Esophagus muscularis mucosa (tissue), 4 donors: ENCODE data around the gene ERN1. TPM values are rescaled to one million over a fixed set of nuclear protein-coding genes. Genes with fewer than 3 reads are reported as not detected.

Experiments
- DNase-seq: peaks from one replicate; pipeline ENCODE4 v3.0.0-alpha.2; 2017; ENCODE audit errors: extremely low spot score
- H3K27ac ChIP-seq, 4 donors: fragments of 200-600 bp; sonication (generic); replicated peaks in 1 of 4; 1 replicate in 3 of 4; 2 replicates in 1 of 4; pipeline ENCODE4 v1.5.1; 2016 to 2019; ENCODE audit warnings: mild to moderate bottlenecking in 1 of 4
- H3K27me3 ChIP-seq, 4 donors: fragments of 200-600 bp; sonication (generic); one replicate each; pipeline versions ENCODE4 v1.5.1 to v1.6.0; 2016 to 2019
- H3K36me3 ChIP-seq, 4 donors: fragments of 200-600 bp; sonication (generic); one replicate each; pipeline ENCODE4 v1.5.1; 2016 to 2019
- H3K4me1 ChIP-seq, 4 donors: fragments of 200-600 bp; sonication (generic); one replicate each; pipeline ENCODE4 v1.5.1; 2016 to 2019
- H3K4me3 ChIP-seq, 4 donors: fragments of 200-600 bp; sonication (generic); 1 replicate in 2 of 4; 2 replicates in 2 of 4; pipeline ENCODE4 v1.5.1; 2016 to 2019; ENCODE audit warnings: mild to moderate bottlenecking in 4 of 4, moderate library complexity in 1 of 4
- H3K9me3 ChIP-seq, 4 donors: fragments of 200-600 bp; sonication (generic); 1 replicate in 3 of 4; 2 replicates in 1 of 4; pipeline ENCODE4 v1.5.1; 2016 to 2019
- CTCF ChIP-seq, 3 experiments: fragments of 200-600 bp in 2 of 3; fragments of 450-650 bp in 1 of 3; sonication (generic) in 2 of 3; IDR thresholded peaks; one replicate each; pipeline ENCODE4 v1.5.1; 2017 to 2019; ENCODE audit warnings: antibody characterized with exemption in 3 of 3, mild to moderate bottlenecking in 2 of 3, moderate library complexity in 1 of 3
- EP300 ChIP-seq: sonication (generic); formaldehyde crosslinking; IDR thresholded peaks from one replicate; pipeline ENCODE4 v1.6.1; 2017; ENCODE audit warnings: antibody characterized with exemption
- POLR2A ChIP-seq: fragments of 450-650 bp; IDR thresholded peaks from one replicate; pipeline ENCODE4 v1.6.1; 2017; ENCODE audit warnings: antibody characterized with exemption, moderate library complexity, mild to moderate bottlenecking, low read depth
- POLR2AphosphoS5 ChIP-seq, 2 donors: sonication (generic); formaldehyde crosslinking; IDR thresholded peaks; one replicate each; pipeline ENCODE4 v1.6.1; 2017; ENCODE audit warnings: antibody characterized with exemption in 2 of 2
- WGBS: methylation state at CpG from one replicate; pipeline ENCODE4 v1.1.5; 2018; 5-methylcytosine and 5-hydroxymethylcytosine counted together
- intact Hi-C: fragments of 100-400 bp; cut with DNase I; formaldehyde crosslinking; loops from one replicate; pipeline ENCODE4 v1.15.1; 2023
- total RNA-seq, 4 donors: library from RNA; depleted of rRNA; stranded (reverse); fragments of >200 nt; gene quantifications; one replicate each; pipeline versions ENCODE4 v1.1.0 to v1.2.1, GENCODE V29; 2016

Gene ERN1
- total RNA-seq, 4 donors from 2014 or later: 6.2 to 11.2 (median 9.3) TPM

DNA sequence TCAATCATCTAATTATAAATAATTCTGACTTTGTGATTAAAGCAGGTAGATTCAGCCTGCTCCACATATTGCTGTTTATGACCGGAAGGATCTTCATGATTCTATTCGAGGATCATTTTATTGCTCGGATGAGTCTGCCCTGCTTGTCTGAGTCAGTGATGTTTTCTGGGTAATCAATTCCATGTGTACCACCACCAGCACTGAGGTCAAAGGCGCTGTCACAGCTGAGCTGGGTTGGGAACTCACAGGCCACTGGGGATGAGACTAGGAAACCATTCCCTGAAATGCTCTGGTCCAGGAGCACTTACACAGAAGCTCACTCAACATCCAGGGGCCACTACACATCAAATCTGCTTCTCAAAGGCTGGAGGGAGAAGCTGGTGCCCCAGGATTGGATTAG is 30.4 kb upstream of the ERN1 start:
- Histone ChIP-seq H3K36me3 (peaks cover 2 to 19% (median 7%) of the 10 kb centered on the region in 4 donors), H3K4me1 (peaks cover 17 to 37% (median 22%) of the 10 kb centered on the region in 4 donors), H3K4me3 (no peak overlapping the region), H3K27me3 (no peaks in the 10 kb centered on the region), H3K9me3 (no peaks in the 10 kb centered on the region), H3K27ac (no peak overlapping the region)
- 93% methylated on average over 3 of the region's 4 CpGs for WGBS
- no peak for TF ChIP-seq POLR2A
- no peak for TF ChIP-seq EP300
- TF ChIP-seq POLR2AphosphoS5 (IDR thresholded peaks at IDR 0.05): no peak
- no peak for TF ChIP-seq CTCF (IDR thresholded peaks at IDR 0.05)
- no peak for DNase-seq
- intact Hi-C loops: no loop called here

GRCh38 chr17:64158831-64159590 is 29.1 kb upstream of the ERN1 start:
- Histone ChIP-seq H3K36me3 (peaks cover 0 to 17% (median 9%) of the 10 kb centered on the region in 4 donors), H3K27ac (no peak overlapping the region), H3K27me3 (no peaks in the 10 kb centered on the region), H3K9me3 (no peaks in the 10 kb centered on the region), H3K4me1 (peaks cover 24 to 43% (median 31%) of the 10 kb centered on the region in 4 donors), H3K4me3 (no peak overlapping the region)
- WGBS: 82% methylated on average over 12 of the region's 12 CpGs
- TF ChIP-seq EP300 (no peak), CTCF (IDR thresholded peaks at IDR 0.05) (no peak), POLR2A (no peak), POLR2AphosphoS5 (IDR thresholded peaks at IDR 0.05) (no peak)
- intact Hi-C loops: no loop called here
- DNase-seq: no peak

- no peaks in the 10 kb centered on the region for H3K27me3 ChIP-seq
- no peak for DNase-seq
- WGBS: 74% methylated on average over 7 of the region's 7 CpGs
- H3K27ac ChIP-seq: no peak overlapping the region
- no peak overlapping the region for H3K4me3 ChIP-seq
- intact Hi-C loops: no loop called here
- peaks cover 24 to 49% (median 31%) of the 10 kb centered on the region in 4 donors for H3K4me1 ChIP-seq
- no peaks in the 10 kb centered on the region for H3K9me3 ChIP-seq
- TF ChIP-seq EP300: no peak
- no peak for TF ChIP-seq CTCF (IDR thresholded peaks at IDR 0.05)
- TF ChIP-seq POLR2AphosphoS5 (IDR thresholded peaks at IDR 0.05): no peak
- no peak for TF ChIP-seq POLR2A
- H3K36me3 ChIP-seq: peaks cover 0 to 22% (median 12%) of the 10 kb centered on the region in 4 donors
Measured at GRCh38 chr17:64158406-64158805, 28.5 kb upstream of the ERN1 start.

GRCh38 chr17:64157669-64158180 is 27.8 kb upstream of the ERN1 start:
- intact Hi-C loops: no loop called here
- no peak overlapping the region for H3K27ac ChIP-seq
- 100% methylated on average over 2 of the region's 2 CpGs for WGBS
- H3K9me3 ChIP-seq: no peaks in the 10 kb centered on the region
- DNase-seq: no peak
- H3K4me3 ChIP-seq: no peak overlapping the region
- H3K27me3 ChIP-seq: no peaks in the 10 kb centered on the region
- peaks cover 0 to 29% (median 14%) of the 10 kb centered on the region in 4 donors for H3K36me3 ChIP-seq
- H3K4me1 ChIP-seq: peaks cover 24 to 56% (median 31%) of the 10 kb centered on the region in 4 donors
- no peak for TF ChIP-seq POLR2AphosphoS5 (IDR thresholded peaks at IDR 0.05)
- no peak for TF ChIP-seq EP300
- no peak for TF ChIP-seq POLR2A
- TF ChIP-seq CTCF (IDR thresholded peaks at IDR 0.05): no peak
